ENCODE results near the gene NACA2.

GRCh38 chr17:61639818-61640217 is 48.8 kb upstream of the NACA2 start:
- no peak for TF ChIP-seq CTCF (IDR thresholded peaks at IDR 0.05)
- no peak for TF ChIP-seq POLR2A (IDR thresholded peaks at IDR 0.05)
